GM18511 (cell line): Measurements from ENCODE around the gene WNK4.

Experiments
- ATAC-seq: cut with Tn5 transposase; IDR thresholded peaks from one replicate; pipeline ENCODE4 v1.9.1; 2021; ENCODE audit warnings: mild to moderate bottlenecking, moderate library complexity; ENCODE audit not compliant: unreplicated experiment

The WNK4 gene

GRCh38 chr17:42796066-42796758 lies 15.8 kb downstream of the WNK4 start:
- ATAC-seq, result no peak

DNA sequence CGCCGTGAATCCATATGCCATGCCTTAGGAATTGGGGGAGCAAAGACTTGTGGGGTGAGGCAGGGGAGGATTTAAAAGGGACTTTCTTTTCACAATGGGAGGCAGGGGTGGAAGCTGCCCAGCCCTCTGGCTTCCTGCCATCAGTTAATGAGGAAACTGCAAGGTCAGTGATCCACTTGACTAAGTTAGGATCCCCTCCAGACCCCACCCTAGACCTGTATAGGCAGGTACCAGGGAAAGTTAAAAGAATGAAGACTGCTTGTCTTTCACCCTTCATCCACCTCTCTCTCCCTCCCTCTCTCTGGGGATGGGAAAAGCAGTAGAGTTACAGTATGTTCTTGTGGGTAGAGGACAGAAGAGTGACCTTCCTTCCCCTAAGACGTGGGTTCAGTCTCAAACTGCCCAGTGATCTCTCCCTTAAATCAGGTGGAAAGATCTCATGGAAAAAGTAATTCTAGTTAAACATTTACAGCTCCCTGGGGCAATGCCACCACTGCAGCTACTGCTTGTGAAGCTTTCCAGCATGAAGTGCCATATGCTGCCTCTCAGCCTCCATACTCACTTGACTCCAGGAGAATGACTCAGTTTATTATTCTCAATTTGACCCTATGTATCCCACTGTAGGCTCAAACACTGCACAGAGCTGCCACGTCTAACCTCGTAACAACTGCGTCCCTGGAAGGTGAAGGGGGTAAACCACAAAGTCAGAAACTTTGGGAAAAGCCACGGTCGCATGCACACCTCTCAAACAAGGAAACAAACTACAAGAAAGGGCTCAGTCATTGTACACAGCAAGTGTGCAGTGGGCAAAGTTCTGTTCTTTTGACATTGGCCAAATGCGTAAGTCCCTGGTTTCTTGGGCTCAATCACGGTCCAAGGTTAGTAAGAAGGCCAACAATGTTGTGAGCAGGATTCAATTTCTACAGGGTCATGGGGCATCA lies 16.9 kb downstream of the WNK4 start:
- ATAC-seq, result no peak

GRCh38 chr17:42798011-42798382 lies 17.6 kb downstream of the WNK4 start:
- no peak for ATAC-seq

GRCh38 chr17:42798383-42799380 lies 18.3 kb downstream of the WNK4 start, which contains the start of the genes CNTD1 and COA3:
Gene CNTD1 (plus strand): TSS chr17:42798861. CDS start chr17:42799068, 207 bp downstream.
Gene COA3 (minus strand): TSS chr17:42798704. CDS start chr17:42798681, 23 bp downstream.
- peak; percentile 81 for ATAC-seq

- ATAC-seq, result no peak
Measured at GRCh38 chr17:42803074-42803883, 22.9 kb downstream of the WNK4 start.

- no peak for ATAC-seq
Measured at GRCh38 chr17:42804918-42805367, 24.5 kb downstream of the WNK4 start.

DNA sequence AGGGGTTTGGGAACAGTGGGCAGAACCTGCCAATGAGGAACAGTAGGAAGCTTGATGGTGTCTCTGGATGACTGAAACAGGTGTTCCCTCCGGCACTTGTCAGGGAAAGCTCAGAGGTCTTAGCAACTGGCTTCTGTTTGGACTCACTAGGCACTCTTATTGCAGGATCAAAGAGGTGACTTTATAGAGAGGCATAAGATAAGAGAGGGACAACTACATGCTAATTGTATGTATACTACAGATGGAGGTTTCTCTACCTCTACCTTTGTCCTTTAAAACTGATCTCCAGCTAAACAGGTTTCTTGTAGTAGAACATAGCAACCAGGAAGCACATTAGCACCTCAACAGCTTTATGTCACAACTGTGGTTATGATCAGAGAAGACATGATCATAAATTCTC lies 25.8 kb downstream of the WNK4 start:
- no peak for ATAC-seq

DNA sequence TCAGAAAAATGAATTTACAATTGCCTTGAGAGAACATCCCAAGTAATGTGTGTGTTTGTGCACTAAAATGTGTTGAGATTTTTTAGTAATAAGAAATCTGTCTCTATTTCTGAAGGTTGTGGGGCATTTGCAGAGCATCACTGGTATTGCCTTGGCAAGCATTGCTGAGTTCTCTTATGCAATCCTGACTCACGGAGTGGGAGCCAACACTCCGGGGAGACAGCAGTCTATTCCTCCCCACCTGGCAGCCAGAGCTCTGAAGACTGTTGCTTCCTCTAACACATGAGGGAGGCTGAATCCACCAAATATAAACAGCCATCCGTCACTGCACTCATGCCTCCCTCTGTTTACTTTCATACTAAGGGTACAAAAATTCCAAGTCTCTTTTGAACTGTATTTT lies 28.8 kb downstream of the WNK4 start:
- no peak for ATAC-seq

- no peak for ATAC-seq
Measured at GRCh38 chr17:42814633-42815399, 34.4 kb downstream of the WNK4 start.

GRCh38 chr17:42817866-42818265 lies 37.5 kb downstream of the WNK4 start:
- no peak for ATAC-seq

DNA sequence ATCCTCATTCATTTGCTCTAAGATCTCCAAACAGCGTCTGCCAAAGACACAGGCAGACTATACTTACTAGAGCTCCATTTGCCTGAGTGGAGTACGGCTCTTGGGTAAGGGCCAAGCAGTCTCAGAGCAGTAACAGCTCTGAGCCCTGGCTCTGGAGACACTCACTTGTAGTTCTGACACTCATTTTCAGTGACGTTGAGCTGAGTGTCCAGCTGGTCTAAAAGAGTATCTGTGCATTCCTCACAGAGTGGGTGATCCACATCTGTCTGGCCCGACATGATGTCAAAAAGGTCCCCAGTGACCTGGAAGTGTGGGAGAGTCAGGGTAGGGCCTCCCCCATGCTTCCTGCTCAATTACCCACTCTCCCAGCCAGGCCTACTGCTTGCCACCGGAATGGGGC lies 38.0 kb downstream of the WNK4 start:
- no peak for ATAC-seq

- ATAC-seq, result no peak
Measured at GRCh38 chr17:42819939-42820535, 39.6 kb downstream of the WNK4 start.

DNA sequence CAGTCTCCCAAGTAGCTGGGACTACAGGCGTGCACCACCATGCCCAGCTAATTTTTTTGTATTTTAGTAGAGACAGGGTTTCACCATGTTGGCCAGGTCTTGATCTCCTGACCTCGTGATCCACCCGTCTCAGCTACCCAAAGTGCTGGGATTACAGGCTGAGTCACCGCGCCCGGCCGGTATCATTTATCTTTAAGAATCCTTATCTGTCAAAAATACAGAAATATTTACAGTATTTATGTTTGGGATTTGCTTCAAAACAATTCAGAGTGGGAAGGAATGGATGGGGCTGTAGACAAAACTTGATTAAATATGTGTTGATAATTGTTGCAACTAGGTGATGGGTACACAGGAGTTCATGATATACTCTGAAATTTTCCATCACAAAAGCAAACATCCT lies 40.8 kb downstream of the WNK4 start:
- ATAC-seq, result no peak

DNA sequence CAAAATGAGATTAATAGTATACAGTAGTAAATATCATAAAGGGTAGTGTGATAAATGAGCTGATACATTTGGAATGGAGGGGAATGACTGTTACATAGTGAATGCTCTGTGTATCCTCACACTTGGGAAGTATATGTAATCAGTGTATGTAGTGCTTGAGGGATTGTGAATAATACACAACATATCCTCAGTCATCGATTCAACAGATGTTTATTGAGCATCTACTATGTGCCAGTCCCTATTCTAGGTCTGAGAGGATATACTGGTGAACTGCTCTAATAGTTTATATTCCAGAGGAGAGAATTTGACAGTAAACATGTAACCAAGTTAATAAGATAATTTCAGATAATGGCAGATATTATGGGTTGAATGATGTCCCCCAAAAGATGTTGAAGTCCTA lies 47.1 kb downstream of the WNK4 start:
- ATAC-seq, result no peak

- no peak for ATAC-seq
Measured at GRCh38 chr17:42830971-42831370, 50.6 kb downstream of the WNK4 start.

GRCh38 chr17:42832213-42832933 lies 52.0 kb downstream of the WNK4 start:
- ATAC-seq, result peak; percentile 8

- ATAC-seq, result peak; percentile 92
Measured at GRCh38 chr17:42832934-42833766, 52.7 kb downstream of the WNK4 start, which contains the start of gene PSME3. Gene PSME3 (plus strand): TSS chr17:42833397. CDS start chr17:42833632, 235 bp downstream.
